Tibial artery (tissue), 4 donors: ENCODE data around the gene FAM76B.

Experiments
- DNase-seq, 2 donors: peaks; one replicate each; pipeline ENCODE4 v3.0.0-alpha.2; 2019
- H3K27ac ChIP-seq, 2 donors: fragments of 200-600 bp; sonication (generic) in 1 of 2; 1 replicate in 1 of 2; 2 replicates in 1 of 2; pipeline ENCODE4 v1.5.1; 2018 to 2019; ENCODE audit warnings: mild to moderate bottlenecking in 1 of 2
- H3K27me3 ChIP-seq, 2 donors: fragments of 200-600 bp; sonication (generic) in 1 of 2; one replicate each; pipeline versions ENCODE4 v1.5.1 to v1.6.0; 2016 to 2019
- H3K36me3 ChIP-seq, 3 donors: fragments of 200-600 bp; sonication (generic) in 2 of 3; one replicate each; pipeline ENCODE4 v1.5.1; 2016 to 2019; ENCODE audit warnings: mild to moderate bottlenecking in 2 of 3
- H3K4me1 ChIP-seq, 4 donors: fragments of 200-600 bp; sonication (generic) in 2 of 4; 1 replicate in 3 of 4; 2 replicates in 1 of 4; pipeline ENCODE4 v1.5.1; 2016 to 2019
- H3K4me3 ChIP-seq, 2 donors: fragments of 200-600 bp; sonication (generic) in 1 of 2; 1 replicate in 1 of 2; 2 replicates in 1 of 2; pipeline ENCODE4 v1.5.1; 2018 to 2019; ENCODE audit warnings: mild to moderate bottlenecking in 2 of 2
- H3K9me3 ChIP-seq, 3 donors: fragments of 200-600 bp; sonication (generic) in 1 of 3; one replicate each; pipeline ENCODE4 v1.5.1; 2016 to 2019
- intact Hi-C: fragments of 100-400 bp; cut with DNase I; formaldehyde crosslinking; loops from one replicate; pipeline ENCODE4 v1.15.0; 2023; ENCODE audit warnings: low total_unique reads
- TF ChIP-seq, protein P1 (sequence below), 2 experiments: fragments of 200-600 bp in 1 of 2; fragments of 450-650 bp in 1 of 2; IDR thresholded peaks; one replicate each; pipeline ENCODE4 v1.5.1; 2017 to 2019; ENCODE audit warnings: antibody characterized with exemption in 2 of 2, mild to moderate bottlenecking in 1 of 2, moderate library complexity in 1 of 2

The FAM76B gene

DNA sequence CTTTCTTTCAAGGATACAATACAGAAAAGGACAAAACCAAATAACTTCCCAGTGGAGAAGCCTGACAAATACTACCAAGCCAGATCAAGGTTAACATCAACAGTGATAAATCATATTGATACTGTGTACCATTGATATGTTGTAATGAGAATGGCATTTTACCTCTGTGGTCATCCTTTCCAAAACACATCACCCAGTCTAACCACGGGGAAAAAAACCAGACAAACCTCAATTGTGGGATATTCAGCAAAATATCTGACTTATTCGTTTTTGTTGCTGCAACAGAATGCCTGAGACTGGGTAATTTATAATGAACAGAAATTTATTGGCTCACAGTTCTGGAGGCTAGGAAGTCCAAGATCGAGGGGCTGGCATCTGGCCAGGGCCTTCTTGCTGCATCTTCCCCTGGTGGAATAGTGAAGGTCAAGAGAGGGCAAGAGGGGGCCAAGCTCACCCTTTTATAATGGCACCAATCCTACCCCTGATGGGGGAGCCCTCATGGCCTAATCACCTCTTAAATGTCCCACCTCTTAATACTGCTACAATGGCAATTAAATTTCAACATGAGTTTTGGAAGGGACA, 66.1 kb downstream of the FAM76B start:
- intact Hi-C loops, result no loop called here

DNA sequence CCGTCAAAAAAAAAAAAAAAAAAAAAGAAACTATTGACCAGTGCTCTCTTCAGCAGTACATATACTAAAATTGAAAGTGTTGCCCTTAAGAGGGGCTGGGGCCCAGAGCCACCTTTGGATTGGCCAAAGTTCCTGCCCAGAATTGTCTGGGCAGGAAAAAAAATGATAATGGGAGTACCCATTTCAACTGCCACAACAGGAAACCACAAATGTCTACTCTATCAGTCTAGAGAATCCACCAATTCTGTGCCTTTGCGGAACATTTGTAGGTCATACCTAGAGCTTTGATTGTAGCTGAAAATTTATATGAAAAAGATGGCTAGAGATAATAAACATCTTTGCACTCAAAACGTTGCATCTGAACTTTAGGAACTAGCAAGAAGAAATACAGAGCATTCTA, 69.4 kb downstream of the FAM76B start:
- H3K27me3 ChIP-seq, result no peaks in the 10 kb centered on the region
- TF ChIP-seq, protein P1, sequence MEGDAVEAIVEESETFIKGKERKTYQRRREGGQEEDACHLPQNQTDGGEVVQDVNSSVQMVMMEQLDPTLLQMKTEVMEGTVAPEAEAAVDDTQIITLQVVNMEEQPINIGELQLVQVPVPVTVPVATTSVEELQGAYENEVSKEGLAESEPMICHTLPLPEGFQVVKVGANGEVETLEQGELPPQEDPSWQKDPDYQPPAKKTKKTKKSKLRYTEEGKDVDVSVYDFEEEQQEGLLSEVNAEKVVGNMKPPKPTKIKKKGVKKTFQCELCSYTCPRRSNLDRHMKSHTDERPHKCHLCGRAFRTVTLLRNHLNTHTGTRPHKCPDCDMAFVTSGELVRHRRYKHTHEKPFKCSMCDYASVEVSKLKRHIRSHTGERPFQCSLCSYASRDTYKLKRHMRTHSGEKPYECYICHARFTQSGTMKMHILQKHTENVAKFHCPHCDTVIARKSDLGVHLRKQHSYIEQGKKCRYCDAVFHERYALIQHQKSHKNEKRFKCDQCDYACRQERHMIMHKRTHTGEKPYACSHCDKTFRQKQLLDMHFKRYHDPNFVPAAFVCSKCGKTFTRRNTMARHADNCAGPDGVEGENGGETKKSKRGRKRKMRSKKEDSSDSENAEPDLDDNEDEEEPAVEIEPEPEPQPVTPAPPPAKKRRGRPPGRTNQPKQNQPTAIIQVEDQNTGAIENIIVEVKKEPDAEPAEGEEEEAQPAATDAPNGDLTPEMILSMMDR (IDR thresholded peaks at IDR 0.05), result no peak
- no peaks in the 10 kb centered on the region for H3K4me1 ChIP-seq
- no peak overlapping the region for H3K4me3 ChIP-seq
- intact Hi-C loops, result no loop called here
- H3K9me3 ChIP-seq, result no peaks in the 10 kb centered on the region
- no peaks in the 10 kb centered on the region for H3K36me3 ChIP-seq
- DNase-seq, result no peak
- H3K27ac ChIP-seq, result no peak overlapping the region

More for the DNA sequence above, 66.1 kb downstream of the FAM76B start:
- H3K27ac ChIP-seq, result no peak overlapping the region
- no peaks in the 10 kb centered on the region for H3K27me3 ChIP-seq
- no peaks in the 10 kb centered on the region for H3K9me3 ChIP-seq
- H3K36me3 ChIP-seq, result no peaks in the 10 kb centered on the region
- DNase-seq, result no peak
- no peak overlapping the region for H3K4me3 ChIP-seq
- TF ChIP-seq, protein P1 (IDR thresholded peaks at IDR 0.05), result no peak
- peaks cover 0 to 16% (median 6%) of the 10 kb centered on the region in 4 donors for H3K4me1 ChIP-seq
